ENCODE data around the gene CSNK2A2. TPM values are rescaled to one million over a fixed set of nuclear protein-coding genes. Genes with fewer than 3 reads are reported as not detected.
A peak's percentile ranks its signal among the peaks of the same experiment; 100 is the strongest.

The CSNK2A2 gene
- total RNA-seq, 1 donor from 2014 or later, result 79.4 TPM

DNA sequence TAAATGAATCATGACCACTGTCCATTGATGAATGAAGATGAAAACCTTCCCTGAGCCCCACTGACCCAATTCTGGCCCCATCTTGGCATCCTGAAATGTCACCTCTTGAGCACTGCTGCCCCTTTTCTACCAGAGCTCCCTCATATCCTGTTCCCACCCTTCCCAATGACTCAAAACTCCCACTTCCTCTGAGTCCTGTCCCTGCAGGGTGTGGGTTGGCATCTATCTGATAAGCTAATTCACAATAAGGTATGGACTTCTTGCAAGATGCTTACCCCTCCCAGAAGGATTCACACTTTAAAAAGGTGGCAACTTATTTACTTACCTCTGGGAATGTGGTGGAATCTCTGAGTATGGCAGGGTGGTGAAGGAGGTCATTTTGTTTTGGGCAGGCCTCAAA, 13.3 kb upstream of the CSNK2A2 start:
- Mint-ChIP-seq H3K36me3 (no peaks in the 10 kb centered on the region), H3K4me3 (no peak overlapping the region), H3K9me3 (no peaks in the 10 kb centered on the region), H3K27me3 (peaks cover 40% of the 10 kb centered on the region), H3K27ac (no peak overlapping the region), H3K4me1 (ENCODE audit: unreplicated experiment) (peaks cover 5% of the 10 kb centered on the region)
- TF ChIP-seq, protein P1, sequence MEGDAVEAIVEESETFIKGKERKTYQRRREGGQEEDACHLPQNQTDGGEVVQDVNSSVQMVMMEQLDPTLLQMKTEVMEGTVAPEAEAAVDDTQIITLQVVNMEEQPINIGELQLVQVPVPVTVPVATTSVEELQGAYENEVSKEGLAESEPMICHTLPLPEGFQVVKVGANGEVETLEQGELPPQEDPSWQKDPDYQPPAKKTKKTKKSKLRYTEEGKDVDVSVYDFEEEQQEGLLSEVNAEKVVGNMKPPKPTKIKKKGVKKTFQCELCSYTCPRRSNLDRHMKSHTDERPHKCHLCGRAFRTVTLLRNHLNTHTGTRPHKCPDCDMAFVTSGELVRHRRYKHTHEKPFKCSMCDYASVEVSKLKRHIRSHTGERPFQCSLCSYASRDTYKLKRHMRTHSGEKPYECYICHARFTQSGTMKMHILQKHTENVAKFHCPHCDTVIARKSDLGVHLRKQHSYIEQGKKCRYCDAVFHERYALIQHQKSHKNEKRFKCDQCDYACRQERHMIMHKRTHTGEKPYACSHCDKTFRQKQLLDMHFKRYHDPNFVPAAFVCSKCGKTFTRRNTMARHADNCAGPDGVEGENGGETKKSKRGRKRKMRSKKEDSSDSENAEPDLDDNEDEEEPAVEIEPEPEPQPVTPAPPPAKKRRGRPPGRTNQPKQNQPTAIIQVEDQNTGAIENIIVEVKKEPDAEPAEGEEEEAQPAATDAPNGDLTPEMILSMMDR (conservative IDR thresholded peaks at IDR 0.05), result no peak
- DNase-seq (ENCODE audit: extremely low spot score, unreplicated experiment), result no peak

DNA sequence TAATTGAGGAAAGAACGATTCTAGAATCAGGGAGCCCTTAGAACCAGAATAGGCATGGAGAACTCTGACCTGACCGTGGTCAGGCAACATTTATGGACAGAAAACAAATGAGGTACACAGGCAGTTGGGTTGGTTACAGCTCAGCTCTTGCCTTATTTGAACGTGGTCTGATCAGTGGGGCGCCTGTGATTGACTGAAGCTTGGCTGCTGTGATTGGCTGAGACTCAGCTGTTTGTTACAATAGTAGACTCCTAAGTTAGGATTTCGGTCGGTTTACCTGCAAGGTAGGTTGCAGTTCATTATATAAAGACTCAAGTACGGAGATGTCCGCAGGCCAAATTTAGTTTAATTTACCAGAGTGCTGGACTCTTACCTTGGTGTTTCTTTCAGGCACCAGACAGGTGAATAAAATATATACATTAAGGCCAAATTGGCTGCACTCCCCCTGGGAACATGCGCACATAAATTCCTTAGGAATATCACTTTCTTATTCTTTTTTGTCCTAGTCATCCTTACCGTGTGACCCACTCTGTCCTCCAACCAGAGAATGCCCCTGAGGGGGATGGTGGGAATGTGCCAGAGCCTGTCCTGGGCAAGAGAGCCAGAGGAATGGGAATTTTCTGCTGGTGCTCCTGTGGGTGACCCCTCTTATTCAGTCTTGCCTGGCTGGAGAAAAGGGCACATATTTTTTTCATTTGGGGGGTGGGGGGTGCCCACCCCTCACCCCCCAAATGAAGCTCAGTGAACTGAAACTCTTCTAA, 7.5 kb upstream of the CSNK2A2 start:
- TF ChIP-seq, protein P1 (conservative IDR thresholded peaks at IDR 0.05), result no peak
- H3K9me3 Mint-ChIP-seq, result no peaks in the 10 kb centered on the region
- H3K36me3 Mint-ChIP-seq, result no peaks in the 10 kb centered on the region
- H3K4me3 Mint-ChIP-seq, result no peak overlapping the region
- no peaks in the 10 kb centered on the region for H3K4me1 Mint-ChIP-seq (ENCODE audit: unreplicated experiment)
- H3K27ac Mint-ChIP-seq, result no peak overlapping the region
- peaks cover 10% of the 10 kb centered on the region for H3K27me3 Mint-ChIP-seq
- DNase-seq (ENCODE audit: extremely low spot score, unreplicated experiment), result no peak

DNA sequence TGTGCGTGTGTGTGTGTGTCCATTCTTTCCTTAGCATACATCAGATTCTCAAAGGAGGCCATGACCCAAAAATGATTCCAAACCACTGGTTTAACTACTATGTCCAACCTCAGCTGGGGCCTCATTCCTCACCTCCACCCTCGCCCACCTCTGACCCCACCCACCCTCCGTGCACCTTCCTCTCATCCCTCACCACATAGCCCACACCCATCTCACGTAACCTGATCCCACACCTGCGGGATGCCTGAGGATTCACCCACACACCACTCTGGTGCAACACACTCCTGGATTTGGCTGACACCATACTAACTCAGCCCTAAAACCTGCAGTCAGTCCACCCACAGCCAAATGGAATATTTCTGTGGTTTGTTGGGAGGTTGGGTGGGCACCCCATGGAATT, 3.3 kb upstream of the CSNK2A2 start:
- Mint-ChIP-seq H3K27ac (no peak overlapping the region), H3K4me1 (ENCODE audit: unreplicated experiment) (peaks cover 8% of the 10 kb centered on the region), H3K9me3 (no peaks in the 10 kb centered on the region), H3K4me3 (no peak overlapping the region), H3K36me3 (peaks cover 4% of the 10 kb centered on the region), H3K27me3 (peaks cover 20% of the 10 kb centered on the region)
- DNase-seq (ENCODE audit: extremely low spot score, unreplicated experiment), result no peak
- TF ChIP-seq, protein P1 (conservative IDR thresholded peaks at IDR 0.05), result no peak

DNA sequence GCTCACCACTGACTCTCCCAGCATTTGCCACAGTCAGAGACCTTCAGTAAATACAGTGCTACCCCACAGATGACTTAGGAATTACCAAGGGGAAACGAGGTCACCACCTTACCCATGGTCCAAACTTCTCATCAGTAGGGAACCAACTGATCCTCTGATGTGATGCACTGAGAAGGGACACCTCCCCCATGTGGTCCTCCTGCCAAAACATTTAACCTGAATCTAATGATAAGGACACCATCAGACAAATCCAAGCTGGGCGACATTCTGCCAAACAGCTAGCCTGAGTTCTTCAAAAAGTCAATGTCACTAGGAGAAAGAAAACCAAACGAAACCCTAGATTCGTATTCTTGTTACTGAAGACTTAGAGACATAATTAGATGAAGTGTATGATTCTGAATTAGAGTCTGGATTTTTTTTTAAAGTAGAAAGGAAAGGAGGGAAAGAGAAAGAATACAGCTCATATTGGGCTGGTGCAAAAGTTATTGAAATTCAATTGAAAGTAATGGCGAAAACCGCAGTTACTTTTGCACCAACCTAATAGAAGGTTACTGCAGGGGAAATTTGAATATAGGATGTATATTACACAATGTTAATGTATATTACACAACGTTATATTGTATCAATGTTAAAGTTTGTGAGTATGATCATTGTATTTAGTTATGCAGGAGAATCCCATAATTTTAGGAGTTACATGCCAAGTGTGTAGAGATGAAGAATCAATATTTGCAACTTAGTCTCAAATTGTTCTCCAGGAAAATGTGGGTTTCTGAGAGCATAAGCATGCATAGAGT, 2.3 kb upstream of the CSNK2A2 start:
- Mint-ChIP-seq H3K27me3 (peaks cover 20% of the 10 kb centered on the region), H3K9me3 (no peaks in the 10 kb centered on the region), H3K36me3 (peaks cover 4% of the 10 kb centered on the region), H3K4me3 (peak overlapping the region; percentile 83), H3K4me1 (ENCODE audit: unreplicated experiment) (peaks cover 11% of the 10 kb centered on the region), H3K27ac (no peak overlapping the region)
- no peak for DNase-seq (ENCODE audit: extremely low spot score, unreplicated experiment)
- TF ChIP-seq, protein P1 (conservative IDR thresholded peaks at IDR 0.05), result no peak

DNA sequence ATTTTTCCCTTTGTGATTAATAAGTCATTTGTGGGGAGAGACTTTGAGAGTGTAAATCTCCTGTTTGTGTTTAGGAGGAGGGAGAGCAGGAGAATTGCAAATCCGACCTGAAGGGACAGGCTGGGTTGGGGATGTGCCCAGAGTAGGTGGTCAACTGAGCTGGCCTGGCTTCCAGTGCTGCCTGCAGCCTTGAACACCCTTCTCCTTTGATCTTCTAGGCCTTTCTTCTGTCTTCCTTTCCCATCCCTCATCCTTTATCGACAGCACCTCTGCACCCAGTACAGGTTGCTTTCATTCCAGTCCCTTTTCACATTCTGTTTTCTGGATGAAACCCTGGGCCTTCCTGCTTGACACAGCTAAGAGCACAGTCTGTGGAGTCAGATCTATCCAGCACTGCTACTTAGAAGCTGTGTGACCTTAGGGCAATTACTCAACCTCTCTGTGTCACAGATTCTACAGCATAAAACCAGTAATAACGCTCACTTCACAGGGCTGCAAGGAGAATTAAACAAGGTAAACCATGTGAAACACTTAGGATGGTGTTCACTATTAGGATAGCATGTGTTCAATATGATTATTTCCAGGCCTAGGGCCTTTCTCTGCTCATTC, 1.0 kb upstream of the CSNK2A2 start:
- Mint-ChIP-seq H3K4me3 (peak overlapping the region; percentile 83), H3K4me1 (ENCODE audit: unreplicated experiment) (peaks cover 11% of the 10 kb centered on the region), H3K36me3 (peaks cover 4% of the 10 kb centered on the region), H3K9me3 (no peaks in the 10 kb centered on the region), H3K27me3 (peaks cover 18% of the 10 kb centered on the region), H3K27ac (peak overlapping the region; percentile 47)
- no peak for DNase-seq (ENCODE audit: extremely low spot score, unreplicated experiment)
- TF ChIP-seq, protein P1 (conservative IDR thresholded peaks at IDR 0.05), result no peak
